ENCODE measurements around the gene TAS2R43. TPM values are rescaled to one million over a fixed set of nuclear protein-coding genes. Genes with fewer than 3 reads are reported as not detected.

TAS2R43 gene
- 62.2 and 66.9 TPM in 2 replicates for total RNA-seq (2013; cell fraction: nucleolus; rRNA removed)
- total RNA-seq (2014; rRNA removed) (2.1 TPM in 2 replicates), total RNA-seq (2014; rRNA removed; fragmentation: Illumina TruSeq; extraction: Trizol) (2.1 and 2.7 TPM in 2 replicates), total RNA-seq (2021) (0.45 and 0.80 TPM in 2 replicates), polyA plus RNA-seq (2011; rRNA removed) (0.39 and 0.81 TPM in 2 replicates), polyA plus RNA-seq (2014; fragmentation: Illumina TruSeq; extraction: Trizol) (0.09 TPM in 1 of 2 replicates, not detected in the other), polyA plus RNA-seq (2014; fragmentation: Nextera tagmentation; extraction: Ambion mirVana) (not detected), polyA plus RNA-seq (2014; rRNA removed) (not detected in 2 replicates), polyA plus RNA-seq (2016; fragmentation: Nextera tagmentation; extraction: Ambion mirVana) (not detected), polyA minus RNA-seq (2011; rRNA and poly(A)+ RNA removed) (9.9 and 10.5 TPM in 2 replicates), Bru-seq, nascent RNA (percentile 69 among the genes with signal in this experiment), BruChase-seq, experiment 1, labeled RNA remaining after a 6-hour chase (percentile 74 among the genes with signal in this experiment), BruChase-seq, experiment 2, labeled RNA remaining after a 2-hour chase (percentile 79 among the genes with signal in this experiment)
- polyA plus RNA-seq (2011; ENCODE audit: low read depth) = not detected
- polyA plus RNA-seq (2011; cell fraction: cytosol; rRNA removed) = not detected in 2 replicates
- polyA plus RNA-seq (2011; cell fraction: nucleus; rRNA removed) = 1.8 and 2.7 TPM in 2 replicates
- polyA plus RNA-seq (2012) = not detected in 2 replicates
- not detected in 2 replicates for polyA minus RNA-seq (2011; cell fraction: cytosol; rRNA and poly(A)+ RNA removed)
- polyA minus RNA-seq (2011; cell fraction: nucleus; rRNA and poly(A)+ RNA removed) = 19.0 and 35.5 TPM in 2 replicates
- long read RNA-seq, experiment 1 = 0 reads
- long read RNA-seq, experiment 2 = 0 reads

GRCh38 chr12:11092128-11092527, at the start of gene TAS2R43:
Gene TAS2R43, minus strand, starts transcription at chr12:11092313. Its CDS starts 84 bp downstream, at chr12:11092229.
- in situ Hi-C loops (cut with MboI) (no loop called here), intact Hi-C loops (cut with micrococcal nuclease; ENCODE audit: unreplicated experiment) (no loop called here)
- H3K36me3 ChIP-seq (ENCODE audit: control insufficient read depth in 2 of 2, insufficient read depth in 2 of 2, low read length in 1 of 2) = no peaks in the 10 kb centered on the region
- DNase-seq (ENCODE audit: low read depth, low spot score) (no peak), FAIRE-seq (no peak), ATAC-seq (no peak)
- no peaks in the 10 kb centered on the region for H3K4me1 ChIP-seq (ENCODE audit: control insufficient read depth, insufficient read depth, low read length)
- H3K4me3 ChIP-seq = no peak within 1 kb of the TSS
- WGBS (ENCODE audit: insufficient coverage, insufficient replicate concordance, low lambda C conversion rate, missing lambda C conversion rate) = 100% methylated on average over 5 of the region's 6 CpGs
- H3K4me2 ChIP-seq (ENCODE audit: control insufficient read depth, insufficient read depth) = no peak within 1 kb of the TSS
- ChIA-PET CTCF (no interaction called here), POLR2A (no interaction called here), SMC1A (ENCODE audit: uncharacterized antibody, unreplicated experiment) (no interaction called here), RAD21 (ENCODE audit: unreplicated experiment) (no interaction called here)
- no peak within 1 kb of the TSS for H2AFZ ChIP-seq (ENCODE audit: control insufficient read depth, low read depth, low read length)
- no peaks in the 10 kb centered on the region for H4K20me1 ChIP-seq (ENCODE audit: control insufficient read depth, insufficient read depth)
- no peaks in the 10 kb centered on the region for H3K79me2 ChIP-seq (ENCODE audit: control insufficient read depth, insufficient read depth, low read length)
- H3K27ac ChIP-seq (ENCODE audit: control insufficient read depth, insufficient read depth) = no peak within 1 kb of the TSS
- H3K9ac ChIP-seq (ENCODE audit: control insufficient read depth, insufficient read depth, low read length) = no peak within 1 kb of the TSS
- no peaks in the 10 kb centered on the region for H3K27me3 ChIP-seq (replicated peaks in 1 of 2; ENCODE audit: control insufficient read depth in 2 of 2, insufficient read depth in 2 of 2, low read length in 1 of 2)
- H3K9me3 ChIP-seq (replicated peaks; ENCODE audit: control insufficient read depth, insufficient read depth, low read length) = no peaks in the 10 kb centered on the region; the same call in 1 of the 3 replicates
- BruUV-seq (replicated peaks) = no TSS peak
- no peak for TF ChIP-seq ZNF274 (IDR thresholded peaks at IDR 0.05; ENCODE audit: insufficient read depth, insufficient read length)
- no peak for TF ChIP-seq IKZF1 (conservative IDR thresholded peaks at IDR 0.05)
- no peak for TF ChIP-seq MXI1 (IDR thresholded peaks at IDR 0.05; ENCODE audit: low read depth, low read length)
- TF ChIP-seq, protein P1, sequence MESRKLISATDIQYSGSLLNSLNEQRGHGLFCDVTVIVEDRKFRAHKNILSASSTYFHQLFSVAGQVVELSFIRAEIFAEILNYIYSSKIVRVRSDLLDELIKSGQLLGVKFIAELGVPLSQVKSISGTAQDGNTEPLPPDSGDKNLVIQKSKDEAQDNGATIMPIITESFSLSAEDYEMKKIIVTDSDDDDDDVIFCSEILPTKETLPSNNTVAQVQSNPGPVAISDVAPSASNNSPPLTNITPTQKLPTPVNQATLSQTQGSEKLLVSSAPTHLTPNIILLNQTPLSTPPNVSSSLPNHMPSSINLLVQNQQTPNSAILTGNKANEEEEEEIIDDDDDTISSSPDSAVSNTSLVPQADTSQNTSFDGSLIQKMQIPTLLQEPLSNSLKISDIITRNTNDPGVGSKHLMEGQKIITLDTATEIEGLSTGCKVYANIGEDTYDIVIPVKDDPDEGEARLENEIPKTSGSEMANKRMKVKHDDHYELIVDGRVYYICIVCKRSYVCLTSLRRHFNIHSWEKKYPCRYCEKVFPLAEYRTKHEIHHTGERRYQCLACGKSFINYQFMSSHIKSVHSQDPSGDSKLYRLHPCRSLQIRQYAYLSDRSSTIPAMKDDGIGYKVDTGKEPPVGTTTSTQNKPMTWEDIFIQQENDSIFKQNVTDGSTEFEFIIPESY (IDR thresholded peaks at IDR 0.05) = no peak
- TF ChIP-seq, protein P2, sequence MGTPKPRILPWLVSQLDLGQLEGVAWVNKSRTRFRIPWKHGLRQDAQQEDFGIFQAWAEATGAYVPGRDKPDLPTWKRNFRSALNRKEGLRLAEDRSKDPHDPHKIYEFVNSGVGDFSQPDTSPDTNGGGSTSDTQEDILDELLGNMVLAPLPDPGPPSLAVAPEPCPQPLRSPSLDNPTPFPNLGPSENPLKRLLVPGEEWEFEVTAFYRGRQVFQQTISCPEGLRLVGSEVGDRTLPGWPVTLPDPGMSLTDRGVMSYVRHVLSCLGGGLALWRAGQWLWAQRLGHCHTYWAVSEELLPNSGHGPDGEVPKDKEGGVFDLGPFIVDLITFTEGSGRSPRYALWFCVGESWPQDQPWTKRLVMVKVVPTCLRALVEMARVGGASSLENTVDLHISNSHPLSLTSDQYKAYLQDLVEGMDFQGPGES (IDR thresholded peaks at IDR 0.05) = no peak
- TF ChIP-seq, protein P3, sequence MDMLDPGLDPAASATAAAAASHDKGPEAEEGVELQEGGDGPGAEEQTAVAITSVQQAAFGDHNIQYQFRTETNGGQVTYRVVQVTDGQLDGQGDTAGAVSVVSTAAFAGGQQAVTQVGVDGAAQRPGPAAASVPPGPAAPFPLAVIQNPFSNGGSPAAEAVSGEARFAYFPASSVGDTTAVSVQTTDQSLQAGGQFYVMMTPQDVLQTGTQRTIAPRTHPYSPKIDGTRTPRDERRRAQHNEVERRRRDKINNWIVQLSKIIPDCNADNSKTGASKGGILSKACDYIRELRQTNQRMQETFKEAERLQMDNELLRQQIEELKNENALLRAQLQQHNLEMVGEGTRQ (IDR thresholded peaks at IDR 0.05; ENCODE audit: borderline replicate concordance, low read depth, low read length) = no peak
- TF ChIP-seq NR2F1 (conservative IDR thresholded peaks at IDR 0.05) = no peak
- TF ChIP-seq RELA (IDR thresholded peaks at IDR 0.05; ENCODE audit: borderline replicate concordance, partially characterized antibody) = no peak
- TF ChIP-seq ATF3 (IDR thresholded peaks at IDR 0.05; ENCODE audit: borderline replicate concordance, extremely low read depth, low read depth, low read length) = no peak
- no peak for TF ChIP-seq E2F8 (IDR thresholded peaks at IDR 0.05; ENCODE audit: low read depth, partially characterized antibody)
